Activated CD8-positive, alpha-beta memory T cell treated with anti-CD3 and anti-CD28 coated beads, Interleukin-2, amount 50 U/mL, for 1 hour (primary cell): ENCODE results near the gene SYNDIG1.

ENCODE experiments used
- DNase-seq: peaks from one replicate; pipeline ENCODE4 v3.0.0-alpha.2; 2020; ENCODE audit errors: extremely low read depth

Gene SYNDIG1

DNA sequence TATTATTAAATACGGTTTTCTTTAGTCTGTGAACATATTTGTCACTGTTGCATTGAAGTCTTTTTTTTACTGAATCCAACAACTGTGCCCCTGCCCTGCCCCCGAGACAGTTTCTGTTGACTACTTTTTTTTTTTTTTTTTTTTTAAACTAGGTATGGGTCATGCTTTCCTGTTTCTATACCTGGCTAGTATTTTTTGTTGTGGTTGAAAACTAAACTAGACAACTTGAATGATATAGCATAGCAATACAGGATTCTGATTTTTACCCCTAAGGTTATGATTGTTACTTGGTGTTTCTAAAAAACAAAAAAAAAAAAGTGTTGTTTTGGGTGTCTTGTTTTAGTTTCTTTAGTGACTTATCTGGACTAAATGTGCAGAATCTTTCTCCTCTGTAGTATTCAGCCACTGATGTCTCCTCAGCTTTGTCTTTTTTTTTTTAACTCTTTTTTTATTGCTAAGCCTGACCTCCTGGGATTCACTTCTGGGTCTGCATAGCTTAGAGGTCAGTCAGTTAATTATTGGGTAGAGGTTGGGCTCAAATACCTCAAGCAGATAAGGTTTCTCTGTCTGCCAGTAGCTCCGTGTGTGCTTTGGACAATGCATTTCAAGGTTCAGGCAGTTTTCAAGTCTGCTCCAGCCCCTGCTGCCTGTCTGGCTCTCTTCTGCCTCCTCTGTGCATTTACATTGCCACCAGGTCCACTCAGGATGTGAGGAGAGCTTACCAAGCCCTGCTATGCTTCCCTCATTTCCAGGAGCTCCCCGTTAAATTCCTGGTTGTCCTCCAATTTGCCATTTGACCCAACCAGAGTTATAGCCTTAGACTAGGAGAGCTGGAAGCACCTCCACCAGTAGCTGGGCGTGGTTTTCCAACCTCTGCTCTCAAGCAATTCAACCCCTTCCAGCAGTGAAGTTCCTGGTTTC lies 91.4 kb downstream of the SYNDIG1 start:
- DNase-seq = no peak

DNA sequence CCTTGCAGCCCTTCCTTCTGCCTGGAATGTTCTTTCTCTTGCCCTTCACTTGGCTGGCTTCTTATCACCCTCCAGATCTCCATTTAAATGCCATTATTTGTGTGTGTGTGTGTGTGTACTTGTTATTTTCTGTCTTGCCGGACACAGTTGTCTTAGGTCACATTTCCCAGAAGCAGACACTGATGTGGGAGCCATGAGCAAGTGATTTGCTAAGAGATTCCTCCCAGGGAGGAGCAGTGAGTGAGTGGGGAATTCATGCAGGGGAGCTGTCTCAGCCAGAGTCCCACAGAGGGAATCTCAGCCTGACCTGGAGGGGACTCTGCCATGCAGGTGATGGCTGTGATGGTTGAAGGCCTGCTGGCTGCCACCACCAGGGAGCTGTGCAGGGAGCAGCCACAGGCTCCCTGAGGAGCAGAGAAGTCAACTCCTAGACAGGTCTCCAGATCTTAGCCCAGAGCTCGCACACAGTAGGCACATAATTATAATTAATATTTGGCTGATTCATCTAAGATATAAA lies 96.5 kb downstream of the SYNDIG1 start:
- DNase-seq = no peak

DNA sequence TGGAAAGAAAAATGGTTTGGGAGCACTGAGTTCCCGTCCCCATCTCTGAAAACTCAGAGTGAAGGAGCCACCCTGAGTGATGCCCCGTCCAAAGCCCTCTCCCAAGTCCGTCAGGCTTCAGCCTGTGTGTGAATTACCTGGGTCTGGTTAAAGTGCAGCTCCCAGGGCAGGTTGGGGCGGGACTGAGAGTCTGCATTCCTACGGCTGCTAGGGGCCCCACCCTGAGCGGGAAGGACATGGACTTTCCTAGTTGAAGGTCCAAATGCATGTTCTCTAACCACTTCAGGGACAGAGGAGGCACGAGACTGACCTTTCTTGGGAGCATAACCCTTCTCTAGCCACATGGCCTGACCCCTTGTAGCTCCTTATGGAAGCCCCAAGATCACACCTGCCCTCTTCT lies 97.2 kb downstream of the SYNDIG1 start:
- DNase-seq = no peak

DNA sequence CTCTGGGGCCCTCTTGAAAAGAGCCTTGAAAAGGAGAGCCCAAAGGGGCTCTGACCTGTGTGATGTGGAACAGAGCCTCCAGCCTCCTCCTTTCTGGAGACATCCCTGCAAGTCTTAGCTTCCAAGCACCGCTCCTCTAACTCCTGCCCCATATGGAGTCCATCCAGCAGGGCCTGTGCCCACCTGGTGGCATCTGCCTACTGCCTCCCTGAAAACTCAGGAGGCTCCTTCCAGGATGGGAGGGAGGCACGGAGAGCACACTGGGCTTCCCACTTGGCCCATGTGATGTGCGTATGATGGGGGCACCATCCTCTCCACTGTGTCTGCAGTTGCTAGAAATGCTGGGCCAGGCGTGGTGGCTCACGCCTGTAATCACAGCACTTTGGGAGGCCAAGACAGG lies 98.1 kb downstream of the SYNDIG1 start:
- DNase-seq = no peak

DNA sequence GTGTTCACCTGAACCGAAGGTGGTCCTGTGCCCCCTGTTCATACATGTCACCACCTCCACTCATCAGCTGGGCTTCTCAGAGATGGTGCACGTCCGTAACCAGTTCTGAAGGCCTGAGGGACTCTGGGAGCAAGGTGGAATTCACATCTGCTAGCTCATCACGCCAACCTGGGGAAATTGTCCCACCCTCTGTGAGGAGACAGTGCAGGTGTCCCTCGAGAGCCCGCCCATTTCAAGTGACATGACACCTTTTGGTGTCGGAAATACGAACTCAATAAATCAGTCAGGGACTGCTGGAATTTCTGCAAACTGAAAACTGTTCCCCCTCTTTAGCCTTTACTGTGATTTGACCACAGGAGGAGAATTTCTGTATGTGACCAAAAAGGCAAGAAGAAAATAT lies 99.4 kb downstream of the SYNDIG1 start:
- DNase-seq = no peak

DNA sequence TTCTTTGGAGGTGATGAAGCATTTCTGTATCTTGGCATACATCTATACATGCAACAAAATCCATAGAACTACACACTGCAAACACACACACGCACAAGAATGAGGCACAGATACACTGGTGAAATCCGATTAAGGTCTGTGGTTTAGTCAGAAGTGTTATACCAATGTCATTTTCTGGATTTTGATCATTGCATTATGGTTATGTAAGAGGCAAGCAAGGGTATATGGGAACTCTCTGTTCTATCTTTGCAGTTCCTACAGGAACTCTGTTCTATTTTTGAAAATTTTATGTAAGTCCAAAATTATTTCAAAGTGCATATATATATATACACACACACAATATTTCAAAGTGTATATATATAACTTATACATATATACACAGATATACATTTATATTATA lies 101.7 kb downstream of the SYNDIG1 start:
- DNase-seq = no peak

DNA sequence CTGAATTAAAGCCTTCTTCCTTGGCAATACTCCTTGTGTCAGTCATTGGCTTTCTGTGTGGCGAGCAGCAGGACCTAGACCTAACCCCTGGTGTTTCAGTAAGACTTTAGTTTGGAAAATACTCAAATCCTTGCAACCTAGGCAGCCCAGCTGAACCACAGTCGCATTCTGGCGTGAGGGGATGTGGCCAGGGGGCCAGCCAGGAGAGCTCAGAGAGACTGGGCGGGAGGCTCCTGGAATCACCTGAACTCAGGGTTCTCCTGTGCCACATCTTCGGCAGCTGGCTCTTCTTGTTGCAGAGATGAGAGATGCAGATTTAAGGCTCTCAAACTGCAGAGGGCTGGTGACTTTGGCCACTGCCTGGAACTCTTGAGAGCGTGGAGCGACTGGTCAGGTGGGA lies 102.7 kb downstream of the SYNDIG1 start:
- DNase-seq = no peak

DNA sequence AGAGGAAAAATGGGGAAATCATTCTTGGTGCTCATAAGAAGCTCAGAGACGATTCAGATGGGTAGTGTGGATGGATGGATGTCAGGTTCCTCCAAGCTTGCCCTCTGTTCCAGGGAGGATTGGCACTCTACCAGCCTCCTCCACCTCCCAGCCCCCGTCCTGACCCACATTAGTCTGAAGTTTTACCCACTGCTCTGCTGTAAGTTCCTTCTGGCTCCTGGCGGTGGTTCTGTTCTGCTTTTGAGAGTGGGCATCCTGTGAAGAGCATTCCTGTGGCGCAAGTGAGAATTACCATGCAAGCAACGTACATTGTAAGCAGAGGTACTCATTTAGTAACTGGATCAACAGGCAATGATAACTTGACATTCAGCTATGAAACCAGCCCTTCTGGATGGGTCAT lies 103.4 kb downstream of the SYNDIG1 start:
- DNase-seq = no peak

DNA sequence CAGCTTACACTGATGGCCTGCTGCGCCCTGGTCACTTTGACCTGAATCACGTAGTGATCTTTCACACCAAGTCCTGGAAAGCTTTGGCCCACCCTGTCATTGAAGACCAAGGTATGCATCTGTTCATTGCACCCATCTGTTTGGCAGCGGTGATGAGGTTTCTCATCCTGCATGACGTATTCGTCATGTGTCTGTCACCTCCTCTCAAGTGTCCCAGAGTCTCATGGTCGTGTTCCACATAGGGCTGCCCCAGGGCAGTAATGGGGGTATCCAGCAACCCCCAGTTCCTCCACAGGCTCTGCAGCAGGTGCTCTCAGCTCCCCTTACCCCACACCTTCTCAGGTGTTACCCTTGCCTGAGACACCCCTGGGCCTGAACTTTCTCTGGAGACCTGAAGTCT lies 104.1 kb downstream of the SYNDIG1 start:
- no peak for DNase-seq

DNA sequence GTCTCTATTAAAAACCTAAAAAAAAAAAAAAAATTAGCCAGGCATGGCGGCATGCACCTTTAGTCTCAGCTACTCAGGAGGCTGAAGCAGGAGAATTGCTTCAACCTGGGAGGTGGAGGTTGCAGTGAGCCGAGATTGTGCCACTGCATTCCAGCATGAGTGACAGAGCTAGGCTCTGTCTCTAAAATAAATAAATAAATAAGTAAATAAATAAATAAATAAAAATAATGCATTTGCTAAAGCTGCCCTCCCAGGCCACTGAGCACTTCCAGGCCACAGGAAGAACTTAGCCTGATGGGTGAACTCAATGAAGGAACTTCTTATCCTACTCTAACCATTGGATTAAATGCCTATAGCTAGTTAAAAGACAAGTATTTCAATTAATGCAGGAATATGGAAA lies 104.9 kb downstream of the SYNDIG1 start:
- DNase-seq = no peak

DNA sequence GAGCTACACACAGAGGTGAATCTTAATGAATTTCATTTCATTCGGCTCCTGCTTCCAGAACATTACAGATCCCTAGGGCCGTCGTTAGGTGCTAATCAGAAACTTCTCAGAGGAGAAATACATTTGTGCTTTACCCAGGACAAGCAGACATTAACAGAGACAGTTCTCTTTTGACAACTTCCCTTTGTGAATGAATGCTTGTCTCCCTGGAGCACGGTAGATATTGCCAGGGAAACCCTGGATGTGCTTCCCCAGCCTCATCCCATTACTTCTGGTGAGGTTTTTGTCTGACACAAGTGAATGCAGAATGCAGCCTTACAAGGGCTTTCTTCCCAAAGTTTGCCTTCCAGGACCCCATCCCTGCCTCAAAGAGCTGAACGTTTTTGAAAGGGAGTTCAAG lies 105.4 kb downstream of the SYNDIG1 start:
- DNase-seq = no peak

DNA sequence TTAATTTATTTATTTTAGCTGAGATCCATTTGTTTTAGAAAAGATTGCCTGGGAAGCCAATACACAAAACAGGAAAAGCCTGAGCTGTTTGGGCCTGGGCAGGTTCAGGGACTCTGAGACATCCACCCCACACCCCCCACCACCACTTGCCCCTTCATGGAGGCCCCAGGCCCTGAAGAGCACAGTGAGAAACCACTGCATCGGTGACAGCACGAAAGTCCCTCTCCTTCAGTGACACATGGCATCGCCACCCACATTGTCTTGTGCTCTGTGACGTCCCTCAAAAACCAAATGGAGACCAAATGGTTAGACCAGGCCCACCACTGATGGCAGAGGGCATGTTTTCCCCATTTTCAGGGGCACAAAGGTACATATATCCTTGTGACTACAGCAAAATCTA lies 106.4 kb downstream of the SYNDIG1 start:
- no peak for DNase-seq

DNA sequence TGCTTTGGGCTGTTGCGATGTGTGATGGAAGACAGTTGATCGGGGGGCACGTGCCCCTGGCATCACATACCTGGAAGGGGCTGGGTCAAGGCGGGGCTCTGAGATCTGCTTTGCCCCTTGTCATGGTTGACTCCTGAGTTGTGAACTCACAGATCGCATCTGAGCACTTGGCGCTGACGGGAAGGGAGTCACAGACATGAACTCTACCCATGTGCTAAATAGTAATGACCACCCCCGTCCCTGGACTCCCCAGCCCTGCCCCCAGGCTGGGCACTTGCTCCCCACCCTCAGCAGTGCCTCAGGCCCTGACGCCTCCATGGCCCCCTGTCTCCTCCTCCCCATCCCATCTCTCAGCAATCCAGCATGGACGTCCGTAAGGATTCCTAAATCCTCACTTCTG lies 107.0 kb downstream of the SYNDIG1 start:
- no peak for DNase-seq

DNA sequence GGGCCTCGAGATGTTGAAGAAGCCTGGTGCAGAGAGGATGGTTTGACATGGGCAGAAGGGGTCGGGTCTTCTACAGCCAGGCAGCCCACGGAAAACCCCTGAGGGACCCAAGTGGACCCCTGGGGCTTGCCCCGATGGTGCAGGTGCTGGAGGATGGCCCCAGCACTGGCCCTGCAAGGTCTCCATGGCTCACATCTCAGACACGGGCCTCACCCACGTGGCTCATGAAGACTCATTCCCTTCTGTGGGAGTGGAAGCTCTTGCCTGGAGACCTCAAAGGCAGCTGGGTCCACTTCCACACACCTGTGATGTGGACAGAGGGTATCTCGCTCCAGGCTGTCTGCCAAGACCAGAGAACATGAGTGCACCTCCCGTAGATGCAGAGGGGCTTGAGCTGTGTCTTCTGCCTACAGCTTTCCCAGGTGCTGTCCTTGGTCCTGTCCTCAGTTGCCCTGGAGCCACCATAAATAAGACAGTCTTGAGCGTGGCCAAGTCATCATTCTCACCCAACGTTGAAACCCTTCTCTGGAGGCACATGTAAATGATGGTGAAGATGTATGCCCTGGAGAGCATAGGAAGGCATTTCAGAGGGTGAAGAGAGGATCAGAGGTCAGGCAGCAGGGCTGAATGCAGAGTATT lies 108.0 kb downstream of the SYNDIG1 start:
- no peak for DNase-seq

DNA sequence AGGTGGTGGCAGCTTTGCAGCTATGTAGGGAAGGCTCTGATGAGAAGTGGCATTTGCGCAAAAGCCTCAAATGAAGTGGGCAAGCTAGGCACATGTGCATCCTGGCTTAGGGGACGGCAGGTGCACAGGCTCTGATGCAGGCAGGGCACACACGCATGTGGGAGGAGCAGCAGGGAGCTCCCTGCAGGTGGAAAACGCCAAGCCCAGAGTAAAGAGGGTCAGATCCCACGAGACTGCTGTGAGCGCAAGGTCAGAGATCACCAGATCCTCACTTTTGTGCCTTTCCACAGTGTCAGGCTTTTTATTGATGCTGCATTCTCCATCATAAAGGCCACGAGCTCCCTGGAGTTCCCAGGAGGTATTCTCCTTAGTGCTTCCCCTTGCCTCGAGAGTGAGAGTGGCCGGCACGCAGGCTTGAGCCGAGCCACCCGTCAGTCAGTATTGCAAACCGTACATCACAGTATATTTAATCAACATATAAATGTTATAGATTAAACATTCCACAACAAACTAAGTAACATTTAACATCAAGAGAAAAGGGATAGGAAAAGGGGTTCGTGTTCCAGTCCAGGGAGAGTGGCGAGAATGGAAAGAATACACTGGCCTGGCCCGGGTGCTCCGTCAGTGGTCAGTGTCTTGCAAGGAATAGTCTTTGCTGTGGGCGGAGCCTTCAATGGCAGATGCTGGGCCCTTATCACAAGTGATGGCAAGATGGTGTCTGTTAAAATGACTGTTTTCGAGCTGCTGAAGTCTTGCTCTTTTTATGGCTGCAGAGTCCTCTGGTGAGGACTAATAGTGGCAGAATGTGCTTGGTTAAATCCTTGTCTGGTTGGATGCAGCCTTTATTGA lies 109.4 kb downstream of the SYNDIG1 start:
- no peak for DNase-seq

DNA sequence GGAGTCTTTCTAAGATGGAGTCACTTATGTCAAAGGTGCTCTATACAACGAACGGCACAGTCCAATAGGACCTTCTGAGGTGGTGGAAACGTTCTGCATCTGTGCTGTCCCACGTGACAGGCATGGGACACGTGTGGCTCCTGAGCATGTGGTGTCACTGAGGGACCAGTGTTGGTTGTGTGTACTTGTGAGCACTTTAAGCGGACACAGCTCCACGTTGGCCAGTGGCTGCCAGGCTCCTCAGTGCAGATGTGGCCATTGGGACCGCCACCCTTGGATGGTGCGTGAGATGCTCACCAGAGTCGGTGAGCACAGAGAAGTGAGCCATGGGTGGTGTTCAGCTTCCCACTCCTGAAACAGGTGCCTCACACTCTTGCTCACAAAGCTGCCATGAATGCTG lies 110.0 kb downstream of the SYNDIG1 start:
- no peak for DNase-seq

DNA sequence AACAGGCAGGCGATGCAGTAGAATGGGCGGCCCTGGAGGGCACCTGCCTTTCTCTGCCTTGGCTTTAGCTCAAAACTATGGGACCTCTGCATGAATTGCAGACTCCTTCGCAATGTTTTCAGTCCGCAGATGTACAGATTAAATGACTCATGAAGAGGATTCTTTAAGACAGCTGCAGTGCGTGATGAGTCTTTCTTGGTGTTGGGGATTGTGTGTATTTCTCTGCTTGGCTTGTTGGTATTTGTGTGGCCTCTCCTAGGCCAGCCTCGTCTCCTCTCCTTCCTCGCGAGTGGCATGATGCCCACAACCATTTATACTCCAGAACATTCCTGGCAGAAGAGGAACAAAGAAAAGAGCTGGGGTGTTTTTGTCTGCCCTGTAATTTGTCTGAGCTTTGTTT lies 110.6 kb downstream of the SYNDIG1 start:
- DNase-seq = no peak

DNA sequence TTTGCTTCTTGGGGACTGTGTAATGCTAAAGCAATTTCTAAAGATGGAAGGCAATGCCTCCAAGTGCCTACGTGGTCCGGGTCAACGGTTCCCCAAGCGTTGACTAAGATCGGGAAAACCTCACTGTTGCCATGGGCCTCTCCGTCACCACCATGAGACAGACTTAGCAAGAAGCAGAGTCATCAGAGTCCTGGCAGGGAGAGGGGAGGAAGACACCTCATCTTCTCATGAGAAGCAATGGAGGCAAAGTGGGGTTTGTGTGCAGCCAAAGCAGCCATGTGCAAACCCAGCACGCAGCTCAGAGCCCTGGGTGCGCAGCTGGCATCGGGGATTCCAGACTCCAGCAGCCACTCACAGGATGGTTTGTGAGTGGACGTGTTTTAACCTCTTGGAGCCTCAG lies 111.4 kb downstream of the SYNDIG1 start:
- no peak for DNase-seq

DNA sequence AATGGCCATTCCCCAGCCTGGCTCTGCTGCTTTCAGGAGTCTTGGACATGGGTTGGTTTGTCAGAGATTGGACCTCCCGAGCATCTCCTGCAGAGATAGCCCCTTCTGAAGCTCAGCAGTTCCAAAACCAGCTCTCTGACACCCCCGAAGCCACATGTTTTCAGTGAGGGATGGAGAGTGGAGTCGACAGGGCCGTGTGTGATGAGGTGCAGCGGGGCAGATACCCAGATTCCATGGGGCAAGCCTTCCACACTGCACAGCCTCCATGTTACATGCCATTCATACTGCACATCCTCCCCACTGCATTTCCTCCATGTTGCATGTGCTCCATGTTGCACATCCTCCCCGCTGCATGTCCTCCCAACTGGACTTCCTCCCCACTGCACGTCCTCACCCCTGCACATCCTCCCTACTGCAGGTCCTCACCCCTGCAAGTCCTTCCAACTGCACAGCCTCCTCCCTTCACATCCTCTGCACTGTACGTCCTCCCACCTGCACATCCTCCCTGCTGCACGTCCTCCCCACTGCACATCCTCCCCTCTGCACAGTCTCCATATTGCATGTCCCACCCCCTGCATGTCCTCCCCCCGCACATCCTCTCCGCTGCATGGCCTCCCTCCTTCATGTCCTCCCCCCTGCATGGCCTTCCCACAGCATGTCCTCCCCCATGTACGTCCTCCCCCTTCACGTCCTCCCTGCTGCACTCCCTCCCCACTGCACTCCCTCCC lies 112.2 kb downstream of the SYNDIG1 start:
- DNase-seq = no peak

DNA sequence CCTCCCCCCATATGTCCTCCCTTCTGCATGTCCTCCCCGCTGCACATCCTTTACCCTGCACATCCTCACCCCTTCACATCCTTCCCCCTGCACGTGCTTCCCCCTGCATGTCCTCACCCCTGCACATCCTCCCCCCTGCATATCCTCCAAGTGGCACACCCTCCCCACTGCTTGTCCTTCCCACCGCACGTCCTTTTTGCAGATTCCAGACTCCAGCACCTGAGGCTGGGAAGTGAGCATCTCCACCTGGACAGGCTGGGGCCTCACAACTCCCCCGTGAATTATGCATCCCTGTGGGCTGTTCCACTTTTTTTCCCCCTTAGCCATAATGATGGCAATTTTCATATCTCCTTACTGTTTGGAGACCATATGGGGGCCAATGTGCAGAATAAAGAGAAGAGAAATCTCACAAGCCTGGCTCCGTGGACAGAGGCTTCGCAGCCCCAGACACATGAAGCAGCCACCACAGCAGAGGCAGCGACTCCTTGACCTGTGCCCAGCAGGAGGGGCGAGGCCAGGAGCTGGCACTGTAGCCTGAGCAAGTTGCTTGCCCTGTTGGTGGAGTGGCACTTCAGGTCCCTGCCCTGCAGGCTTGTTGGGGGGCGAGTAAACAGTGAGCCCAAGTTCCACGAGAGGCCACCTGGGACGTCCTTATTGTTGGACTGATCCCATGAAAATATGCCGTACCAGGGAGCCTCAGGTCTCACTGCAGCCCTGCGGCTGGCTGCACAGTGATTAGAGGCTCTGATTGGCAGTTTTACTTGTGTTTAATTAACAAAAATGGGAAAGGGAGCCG lies 113.1 kb downstream of the SYNDIG1 start:
- no peak for DNase-seq
